Uterus (tissue), 2 donors: ENCODE measurements around the gene SPP1.

Experiments used
- POLR2A ChIP-seq, 2 donors: fragments of 450-650 bp; IDR thresholded peaks; one replicate each; pipeline ENCODE4 v1.6.1; 2016; ENCODE audit warnings: antibody characterized with exemption in 2 of 2, mild to moderate bottlenecking in 1 of 2, moderate library complexity in 1 of 2
- TF ChIP-seq, protein P1 (sequence below), 4 experiments: fragments of 200-600 bp in 2 of 4; fragments of 450-650 bp in 2 of 4; sonication (generic) in 2 of 4; IDR thresholded peaks; one replicate each; pipeline ENCODE4 v1.5.1; 2016 to 2019; ENCODE audit warnings: antibody characterized with exemption in 4 of 4, mild to moderate bottlenecking in 2 of 4, moderate library complexity in 1 of 4

GRCh38 chr4:87947381-87948160 is 27.9 kb upstream of the SPP1 start:
- TF ChIP-seq, protein P1, sequence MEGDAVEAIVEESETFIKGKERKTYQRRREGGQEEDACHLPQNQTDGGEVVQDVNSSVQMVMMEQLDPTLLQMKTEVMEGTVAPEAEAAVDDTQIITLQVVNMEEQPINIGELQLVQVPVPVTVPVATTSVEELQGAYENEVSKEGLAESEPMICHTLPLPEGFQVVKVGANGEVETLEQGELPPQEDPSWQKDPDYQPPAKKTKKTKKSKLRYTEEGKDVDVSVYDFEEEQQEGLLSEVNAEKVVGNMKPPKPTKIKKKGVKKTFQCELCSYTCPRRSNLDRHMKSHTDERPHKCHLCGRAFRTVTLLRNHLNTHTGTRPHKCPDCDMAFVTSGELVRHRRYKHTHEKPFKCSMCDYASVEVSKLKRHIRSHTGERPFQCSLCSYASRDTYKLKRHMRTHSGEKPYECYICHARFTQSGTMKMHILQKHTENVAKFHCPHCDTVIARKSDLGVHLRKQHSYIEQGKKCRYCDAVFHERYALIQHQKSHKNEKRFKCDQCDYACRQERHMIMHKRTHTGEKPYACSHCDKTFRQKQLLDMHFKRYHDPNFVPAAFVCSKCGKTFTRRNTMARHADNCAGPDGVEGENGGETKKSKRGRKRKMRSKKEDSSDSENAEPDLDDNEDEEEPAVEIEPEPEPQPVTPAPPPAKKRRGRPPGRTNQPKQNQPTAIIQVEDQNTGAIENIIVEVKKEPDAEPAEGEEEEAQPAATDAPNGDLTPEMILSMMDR (IDR thresholded peaks at IDR 0.05): no peak
- no peak for TF ChIP-seq POLR2A (IDR thresholded peaks at IDR 0.05)
